NCI-H1694 treated with DMSO at 0.1 percent for 48 hours (cell line): Measurements from ENCODE around the gene SLC9C1.

ENCODE experiments used
- DNase-seq: peaks from one replicate; lab custom pipeline; 2025; lab: John Stamatoyannopoulos, UW

SLC9C1 gene

GRCh38 chr3:112131111-112131510 is 162.9 kb downstream of the SLC9C1 start:
- no peak for DNase-seq

DNA sequence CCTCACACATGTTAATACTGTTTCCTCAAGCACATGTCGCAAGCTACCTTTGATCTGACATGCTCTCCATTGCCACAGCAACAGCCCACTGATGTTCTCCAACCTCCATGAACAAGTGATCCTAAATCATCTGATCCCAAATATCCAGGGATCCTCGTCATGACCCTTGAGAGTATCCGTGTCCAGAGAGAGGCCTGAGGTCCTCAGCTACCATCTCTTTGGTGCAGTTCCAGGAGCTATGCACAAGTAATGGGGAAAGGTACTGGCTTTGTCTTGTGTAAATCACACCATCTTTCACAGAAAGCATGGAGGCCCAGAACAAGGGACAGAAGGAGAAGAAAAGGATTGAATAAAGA is 163.4 kb downstream of the SLC9C1 start:
- no peak for DNase-seq

GRCh38 chr3:112129925-112130637 is 163.9 kb downstream of the SLC9C1 start:
- DNase-seq: no peak

- no peak for DNase-seq
Observed at GRCh38 chr3:112128843-112129727, 164.9 kb downstream of the SLC9C1 start.

DNA sequence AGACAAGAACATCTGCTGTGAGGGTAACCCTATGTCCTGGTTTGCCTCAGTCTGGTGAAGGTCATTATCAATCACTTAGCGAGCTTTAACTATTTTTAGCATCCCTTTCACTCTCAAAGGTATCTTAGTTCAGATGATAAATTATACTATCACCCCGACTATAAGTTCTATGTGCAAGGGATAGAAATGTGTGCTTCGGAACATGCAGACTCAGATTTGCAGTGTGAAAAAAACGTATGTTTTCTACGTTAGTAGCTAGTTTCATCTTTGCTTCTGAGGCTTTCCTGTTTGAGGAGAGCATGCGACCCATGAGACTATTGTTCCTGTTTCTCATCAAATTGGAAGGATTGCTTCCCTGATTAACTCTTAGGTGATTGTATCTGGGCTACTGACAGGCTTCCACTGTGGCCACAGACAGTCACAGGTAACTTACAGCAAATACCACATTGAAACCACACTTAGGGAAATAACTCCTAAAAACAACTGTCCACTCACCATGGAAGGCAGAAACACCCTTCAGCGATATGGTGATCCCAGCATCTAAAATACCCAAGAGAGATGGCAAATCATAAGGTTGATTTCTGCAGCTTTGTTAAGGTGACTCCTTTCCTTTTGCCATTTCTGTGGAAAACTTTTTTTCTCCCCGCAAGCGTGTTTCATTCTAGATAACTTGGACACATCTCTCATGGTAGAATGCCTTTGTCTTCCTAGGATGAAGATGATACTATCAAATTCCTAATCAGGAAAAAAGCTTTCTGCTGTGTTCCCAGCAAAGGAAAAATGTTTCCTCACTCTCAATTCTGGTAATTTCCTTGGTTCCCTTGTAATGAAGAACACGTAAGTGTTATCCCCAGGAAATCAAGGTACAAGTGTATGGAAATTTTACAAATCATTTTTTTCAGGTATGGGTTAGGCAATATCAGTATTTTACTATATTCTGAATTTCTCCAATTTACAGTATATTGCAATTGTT is 166.2 kb downstream of the SLC9C1 start:
- no peak for DNase-seq

DNA sequence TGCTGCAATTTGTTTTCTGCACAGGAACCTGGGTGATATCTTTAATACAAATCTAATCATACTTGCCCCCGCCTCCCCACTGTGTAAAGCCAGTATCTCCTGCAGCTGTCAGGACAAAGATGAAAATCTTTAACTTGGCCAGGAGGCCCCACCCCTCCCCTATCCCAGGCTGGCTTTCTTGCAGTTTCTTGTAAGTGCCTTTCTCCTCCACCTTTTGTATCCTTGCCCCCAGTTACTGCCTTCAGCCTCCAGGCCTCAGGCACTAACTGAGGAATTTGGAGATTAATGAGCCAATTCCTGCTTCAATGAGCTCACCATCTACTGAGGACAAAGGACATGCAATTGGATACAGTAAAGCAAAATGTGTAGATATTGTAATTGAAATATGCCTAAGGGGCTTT is 167.5 kb downstream of the SLC9C1 start:
- DNase-seq: no peak

- no peak for DNase-seq
Observed at GRCh38 chr3:112124907-112125607, 169.0 kb downstream of the SLC9C1 start.

GRCh38 chr3:112123548-112123947 is 170.5 kb downstream of the SLC9C1 start:
- no peak for DNase-seq

DNA sequence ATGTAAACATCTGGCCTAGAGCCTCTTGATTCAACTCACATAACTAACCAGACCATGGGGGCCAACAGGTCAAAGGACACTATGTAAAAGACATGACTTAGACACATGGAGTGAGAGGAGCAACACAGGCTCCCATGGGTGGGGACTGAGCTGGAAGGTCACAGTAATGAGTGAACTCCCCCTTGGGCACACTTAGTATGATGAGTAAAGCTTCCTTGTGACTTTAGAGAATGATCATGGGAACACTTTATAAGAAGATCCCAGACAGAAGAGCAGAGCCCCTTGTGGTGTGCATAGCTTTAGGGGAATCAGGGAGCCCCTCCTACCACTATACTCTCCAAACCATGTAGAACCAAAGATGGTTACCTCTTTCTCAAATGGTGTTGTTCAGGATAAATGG is 171.1 kb downstream of the SLC9C1 start:
- DNase-seq: no peak

DNA sequence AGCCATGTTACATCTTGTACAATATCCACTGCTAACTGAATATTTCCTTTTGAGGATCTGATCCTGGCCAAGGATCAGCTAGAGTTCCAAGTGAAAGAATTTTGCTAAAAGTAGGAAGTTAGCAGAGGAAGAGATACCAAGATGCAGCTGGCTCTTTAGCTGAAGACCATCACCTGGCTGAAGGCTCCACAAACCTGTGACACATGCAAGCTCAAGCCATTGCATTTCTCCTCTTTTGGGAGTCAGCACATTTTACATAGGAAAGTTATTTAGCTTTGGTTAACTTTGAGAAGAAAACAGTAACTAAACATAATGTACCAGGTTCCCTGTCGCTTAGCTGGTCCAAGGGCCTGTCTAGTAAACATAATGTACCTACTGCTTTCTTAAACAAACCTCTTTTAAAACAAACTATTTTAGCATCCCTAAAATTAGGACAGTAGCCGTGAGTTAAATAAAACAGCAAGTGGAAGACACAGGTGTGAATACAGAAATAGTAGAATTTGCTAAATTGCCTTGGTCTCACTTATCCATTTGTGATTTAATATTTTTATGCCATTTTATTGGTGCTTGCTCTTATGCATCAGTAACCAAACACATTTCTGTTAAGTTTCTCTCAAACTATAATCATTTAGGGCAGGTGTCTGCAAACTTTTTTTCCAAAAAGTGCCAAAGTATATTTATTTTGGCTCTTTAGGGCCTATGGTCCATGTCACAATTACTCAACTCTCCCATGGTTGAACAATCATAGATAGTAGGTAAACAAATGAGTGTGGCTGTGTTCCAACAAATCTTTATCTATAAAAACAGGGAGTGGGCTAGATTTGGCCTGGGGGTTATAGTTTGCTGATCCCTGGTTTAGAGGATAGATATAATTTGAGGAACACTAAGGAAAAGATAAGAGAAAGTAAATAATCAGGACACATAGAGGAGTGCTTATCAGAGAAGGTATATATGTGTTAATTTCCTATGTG is 172.2 kb downstream of the SLC9C1 start:
- no peak for DNase-seq

- DNase-seq: no peak
Observed at GRCh38 chr3:112119962-112120836, 173.8 kb downstream of the SLC9C1 start.

- no peak for DNase-seq
Observed at GRCh38 chr3:112117841-112118571, 176.0 kb downstream of the SLC9C1 start.

DNA sequence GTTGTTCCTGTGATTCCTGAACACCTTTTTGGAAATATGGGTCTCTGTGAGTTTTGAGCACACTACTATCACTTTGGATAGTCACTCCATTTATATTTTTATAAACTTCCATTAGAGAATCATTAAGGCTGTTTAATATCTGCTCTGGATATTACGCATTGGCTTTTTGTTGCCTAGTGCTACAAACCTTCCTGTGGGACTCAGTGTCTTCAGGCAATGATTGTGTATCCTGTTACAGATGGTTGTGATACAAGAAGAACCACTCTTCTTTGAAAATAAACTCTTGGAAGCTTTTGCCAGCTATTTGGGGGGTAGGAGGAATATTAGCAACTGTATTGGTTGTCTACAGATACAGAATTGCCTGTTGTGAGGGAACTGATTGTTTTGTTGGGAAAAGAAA is 176.6 kb downstream of the SLC9C1 start:
- DNase-seq: no peak

DNA sequence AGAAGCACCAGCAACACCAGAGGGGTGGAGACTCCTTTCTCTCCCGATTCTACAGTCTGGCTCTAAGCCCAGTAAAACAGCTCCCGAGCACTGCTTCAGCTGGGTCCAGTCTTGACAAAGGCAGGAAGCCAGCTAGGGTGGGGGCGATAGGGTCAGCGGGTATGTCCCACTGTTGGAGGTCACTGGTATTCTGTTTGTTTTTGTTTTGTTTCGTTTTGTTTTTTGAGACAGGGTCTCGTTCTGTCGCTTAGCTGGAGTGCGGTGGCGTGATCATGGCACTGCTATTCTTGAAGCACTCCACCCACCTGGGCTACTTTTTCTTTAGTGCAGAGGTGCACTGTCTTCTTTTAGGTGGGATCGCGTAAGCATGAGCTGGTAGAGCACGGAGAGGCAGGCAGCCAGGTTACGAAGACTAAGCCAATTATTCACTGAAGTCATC is 177.2 kb downstream of the SLC9C1 start:
- no peak for DNase-seq

GRCh38 chr3:112115806-112116383 is 178.1 kb downstream of the SLC9C1 start:
- DNase-seq: no peak

DNA sequence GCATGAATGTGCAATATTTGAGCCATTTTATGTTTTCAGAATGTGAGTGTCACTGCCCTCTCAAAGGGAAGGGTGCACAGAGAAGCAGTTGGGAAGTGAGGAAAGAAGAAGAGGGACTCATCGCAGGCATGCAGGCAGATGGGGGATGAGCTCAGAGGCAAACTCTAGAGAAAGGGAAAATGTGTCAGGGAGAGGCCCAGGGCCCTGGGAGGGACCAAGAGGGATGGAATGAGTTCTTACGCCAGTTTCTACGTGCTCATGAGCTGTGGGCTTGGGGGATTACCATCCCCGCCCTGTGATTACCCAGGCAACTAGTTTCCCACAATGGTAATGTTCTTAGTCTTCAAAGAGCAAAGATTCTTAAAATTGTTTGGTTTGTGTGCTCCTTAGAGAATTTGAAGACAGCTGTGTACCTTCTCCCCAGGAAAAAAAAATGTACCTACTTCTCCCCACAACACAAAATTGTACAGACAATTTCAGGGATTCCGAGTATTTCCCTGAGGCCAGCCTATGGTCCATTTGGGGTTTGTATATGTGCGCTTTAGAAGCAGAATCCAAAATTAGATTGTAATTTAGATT is 178.8 kb downstream of the SLC9C1 start:
- DNase-seq: no peak

GRCh38 chr3:112114576-112115160 is 179.3 kb downstream of the SLC9C1 start:
- DNase-seq: no peak
